HG03066 (cell line): Measurements from ENCODE around the gene C1GALT1C1.
"Not testable (repeated sequence)": the region's sequence is repeated elsewhere in the genome, so short reads cannot be mapped to it uniquely, and the experiment has no call there.

Source experiments
- ATAC-seq: cut with Tn5 transposase; IDR thresholded peaks from one replicate; pipeline ENCODE4 v1.9.1; 2021; ENCODE audit warnings: low read depth; ENCODE audit not compliant: unreplicated experiment

C1GALT1C1 gene

DNA sequence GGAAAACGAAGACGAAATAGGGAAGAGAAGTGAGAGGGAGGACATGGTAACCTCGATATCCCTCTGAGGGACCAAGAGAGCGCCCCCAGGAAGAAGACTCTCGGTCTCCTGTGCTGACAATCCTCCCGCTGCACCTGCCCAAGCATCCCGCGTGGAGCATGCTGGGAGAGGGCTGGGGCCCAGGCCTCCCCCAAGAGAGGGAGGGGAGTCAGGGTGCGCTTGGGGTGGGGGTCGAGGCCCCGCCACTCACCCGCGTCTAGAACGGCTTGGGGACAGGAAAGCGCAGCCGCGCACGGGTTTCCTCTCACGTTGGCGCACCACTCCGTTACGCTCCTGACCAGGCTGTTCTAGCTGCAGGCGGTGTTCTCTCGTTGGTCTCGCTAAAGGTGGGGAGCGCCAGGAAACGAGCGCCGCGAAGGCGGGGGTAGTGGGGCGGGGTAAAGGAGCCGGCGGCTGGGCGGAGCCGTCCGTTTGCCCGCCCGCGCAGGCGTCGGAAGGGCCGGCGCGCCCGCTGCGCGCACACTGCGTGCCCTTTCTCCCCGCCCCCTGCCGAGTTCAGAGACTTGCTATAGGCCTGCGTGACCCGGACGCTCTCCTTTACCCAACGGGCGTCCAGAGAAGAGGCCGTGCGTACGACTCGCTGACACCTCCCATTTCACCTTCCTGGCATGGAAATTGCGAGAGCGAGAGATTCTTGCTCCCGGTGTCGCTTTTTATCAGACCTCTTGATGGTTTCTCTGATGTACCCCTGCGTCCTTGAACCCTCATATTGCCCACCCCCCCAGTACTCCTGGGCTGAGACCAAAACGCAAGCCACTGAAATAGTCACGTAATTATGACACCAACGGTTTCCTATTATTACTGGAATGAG is at the start of gene C1GALT1C1:
C1GALT1C1 (minus strand) TSS at position 388 of the 871 bp plus-strand sequence. CDS start 2,888 bp downstream, outside the sequence.
- peak; percentile 94 for ATAC-seq

DNA sequence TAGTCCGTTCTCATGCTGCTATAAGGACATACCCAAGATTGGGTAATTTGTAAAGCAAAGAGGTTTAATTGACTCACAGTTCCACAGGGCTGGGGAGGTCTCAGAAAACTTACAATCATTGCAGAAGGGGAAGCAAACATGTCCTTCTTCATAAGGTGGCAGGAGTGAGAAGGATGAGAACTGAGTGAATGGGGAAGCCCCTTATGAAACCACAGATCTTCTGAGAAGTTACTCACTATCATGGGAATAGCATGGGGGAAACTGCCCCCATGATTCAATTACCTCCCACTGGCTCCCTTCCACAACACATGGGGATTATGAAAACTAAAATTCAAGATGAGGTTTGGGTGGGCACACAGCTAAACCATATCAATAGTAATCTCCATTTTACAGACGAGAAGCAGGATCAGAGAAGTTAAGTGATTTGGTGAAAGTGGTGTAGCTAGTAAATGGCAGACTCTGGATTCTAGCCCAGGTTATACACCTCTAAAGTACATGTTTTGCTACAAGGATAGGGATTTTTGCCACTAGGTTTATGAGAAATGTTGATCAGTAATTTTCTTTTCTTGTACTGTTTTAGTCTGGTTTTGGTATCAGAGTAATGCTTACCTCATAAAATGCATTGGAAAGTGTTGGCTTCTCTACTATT is 47.3 kb upstream of the C1GALT1C1 start:
- no peak for ATAC-seq

DNA sequence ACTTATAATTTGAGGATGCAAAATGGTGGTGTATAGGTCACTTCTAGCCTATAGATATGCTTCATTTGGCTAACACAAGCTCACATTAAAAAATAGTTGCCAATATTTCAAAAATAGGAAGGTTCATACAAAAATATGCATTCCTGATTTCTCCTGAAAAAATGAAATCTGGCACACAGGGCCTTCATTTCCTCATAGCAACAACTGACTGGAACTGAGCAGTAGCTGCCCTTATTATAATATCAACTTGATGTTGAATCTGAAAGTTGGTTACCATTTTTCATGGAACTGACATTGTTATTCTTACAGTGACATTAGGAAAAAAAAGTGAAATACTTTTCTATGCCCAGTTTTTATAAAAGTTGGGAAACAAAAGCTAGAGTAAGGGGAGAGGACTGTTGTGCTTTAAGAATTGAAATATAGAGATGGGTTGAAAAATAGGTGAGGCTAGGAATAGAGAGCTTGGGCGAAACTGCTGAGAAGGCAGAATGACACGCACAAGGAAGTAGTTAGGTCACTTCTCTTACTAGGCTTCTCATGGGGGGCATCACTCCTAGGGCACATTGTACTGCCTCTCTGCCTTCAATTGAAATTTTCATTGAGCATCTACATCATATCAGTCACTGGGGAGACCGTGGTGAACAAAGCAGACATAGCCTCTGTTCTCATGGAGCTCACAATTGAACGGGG is 43.1 kb upstream of the C1GALT1C1 start:
- ATAC-seq = no peak

DNA sequence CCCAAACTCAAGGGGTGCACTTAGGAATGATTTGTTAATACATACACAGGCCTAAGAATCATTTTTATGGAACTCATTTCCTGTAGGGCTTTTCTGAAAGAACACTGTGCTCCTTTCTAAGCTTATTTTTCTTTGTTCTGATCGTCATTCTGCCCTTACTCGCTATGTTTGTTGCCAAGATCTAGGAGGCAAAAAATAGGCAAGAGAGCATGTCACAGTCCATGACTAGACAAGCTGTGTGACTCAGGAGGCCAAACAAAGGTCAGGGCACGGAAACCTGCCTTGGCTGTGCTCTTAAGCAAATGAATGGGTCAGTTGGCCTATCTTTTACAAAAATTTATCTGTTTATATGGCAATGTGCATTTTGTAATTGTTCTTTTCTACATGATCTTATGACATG is 42.5 kb upstream of the C1GALT1C1 start:
- ATAC-seq = no peak

DNA sequence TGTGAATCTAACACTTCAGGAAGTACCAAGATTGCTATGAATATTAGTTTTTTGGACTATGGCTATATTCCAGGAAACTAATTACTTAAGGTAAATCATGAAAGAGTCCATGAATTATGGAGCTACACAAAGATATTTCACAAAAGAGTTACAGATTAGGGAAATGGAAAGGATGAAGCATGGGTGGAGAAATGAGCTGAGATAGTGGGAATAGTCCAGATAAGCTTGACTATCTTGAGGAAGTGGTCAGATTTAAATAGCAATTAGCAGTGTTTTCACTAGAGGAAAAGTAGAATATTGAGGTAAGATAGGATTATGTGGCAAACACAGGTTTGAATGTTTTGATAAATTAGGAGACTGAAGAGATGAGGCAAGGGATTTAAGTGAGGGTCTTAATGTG is 42.1 kb upstream of the C1GALT1C1 start:
- ATAC-seq = no peak

DNA sequence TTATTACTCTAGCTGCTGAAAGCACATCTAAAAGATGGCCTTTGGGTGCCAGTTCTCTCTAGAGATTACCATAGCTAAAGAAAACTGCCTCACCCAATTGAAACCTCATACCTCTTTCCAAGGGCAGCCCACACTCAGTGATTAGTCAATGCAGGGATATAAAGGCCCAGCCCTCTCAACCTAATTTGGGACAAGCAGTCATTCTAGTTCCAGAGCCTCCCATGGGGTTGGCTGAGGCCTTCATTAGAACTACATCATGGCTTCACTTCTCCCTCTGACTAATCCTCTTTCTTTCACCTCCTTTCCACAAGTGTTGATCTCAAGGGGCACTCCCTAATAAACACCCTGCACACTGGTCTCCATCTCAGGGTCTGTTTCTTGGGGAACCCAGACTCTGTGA is 38.5 kb upstream of the C1GALT1C1 start:
- ATAC-seq = no peak

DNA sequence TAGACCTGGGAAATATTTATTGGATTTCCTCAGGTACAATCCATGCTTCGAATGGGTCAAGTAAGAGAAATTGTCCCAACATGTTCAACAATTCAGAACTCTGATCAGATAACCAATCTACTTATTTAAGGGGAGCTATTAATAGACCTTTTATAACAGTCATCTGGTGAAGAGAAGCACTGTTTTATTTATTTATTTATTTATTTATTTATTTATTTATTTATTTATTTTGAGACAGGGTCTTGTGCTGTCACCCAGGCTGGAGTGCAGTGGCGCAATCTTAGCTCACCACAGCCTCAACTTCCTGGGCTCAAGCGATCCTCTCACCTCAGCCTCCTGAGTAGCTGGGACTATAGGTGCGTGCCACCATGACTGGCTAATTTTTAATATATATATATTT is 34.7 kb upstream of the C1GALT1C1 start:
- not testable (repeated sequence) for ATAC-seq

DNA sequence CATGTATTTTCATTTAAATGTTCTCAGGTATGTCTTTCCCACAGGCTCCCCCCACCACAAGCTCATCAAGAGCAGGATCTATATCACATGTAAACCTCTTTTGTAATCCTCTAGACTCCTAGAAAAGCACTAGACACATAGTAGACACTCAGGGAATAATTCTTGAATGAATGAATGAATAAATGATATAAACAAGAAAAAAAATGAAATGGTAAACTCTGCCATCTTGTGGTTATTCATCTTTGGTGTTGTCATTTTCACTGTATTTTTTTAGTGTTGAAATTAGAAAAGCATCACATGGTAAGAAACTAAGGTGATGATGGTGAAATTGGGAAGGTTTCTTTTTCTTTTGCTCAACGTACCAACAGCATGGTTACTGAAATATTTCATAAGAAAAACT is 34.2 kb upstream of the C1GALT1C1 start:
- no peak for ATAC-seq

DNA sequence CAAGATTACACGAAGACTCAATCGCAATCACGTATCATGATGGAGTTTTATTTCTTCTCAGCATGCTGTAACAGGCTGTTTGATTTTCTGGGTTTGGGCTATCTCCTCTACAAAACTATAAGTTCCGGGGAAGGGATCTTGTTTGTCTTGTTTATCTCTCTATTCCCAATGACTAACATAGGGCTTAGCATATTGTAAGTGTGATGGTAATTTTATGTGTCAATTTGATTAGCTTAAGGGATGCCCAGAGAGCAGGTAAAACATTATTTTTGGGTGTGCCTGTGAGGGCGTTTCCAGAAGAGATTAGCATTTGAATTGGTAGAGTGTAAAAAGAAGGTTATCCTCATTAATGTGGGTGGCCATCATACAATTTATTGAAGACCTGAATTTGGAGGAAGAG is 32.8 kb upstream of the C1GALT1C1 start:
- no peak for ATAC-seq

DNA sequence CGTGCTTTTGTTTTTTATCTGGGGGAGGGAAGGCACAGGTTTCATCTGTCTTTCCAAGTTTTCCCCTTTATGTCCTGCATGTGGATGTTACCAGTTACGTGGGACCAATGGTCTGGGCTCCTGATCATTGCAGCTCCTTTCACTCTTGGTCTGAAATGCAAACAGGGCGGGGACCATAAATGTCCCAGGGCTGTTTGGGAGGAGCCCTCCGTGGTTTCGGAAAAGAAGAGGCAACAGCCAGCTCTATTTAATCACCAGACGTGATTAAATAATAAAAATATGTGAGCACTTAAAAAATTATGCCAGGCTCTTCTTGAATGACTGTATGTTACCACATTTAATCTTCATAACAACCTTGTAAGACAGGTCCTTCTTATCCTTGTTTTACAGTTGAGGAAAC is 30.8 kb upstream of the C1GALT1C1 start:
- no peak for ATAC-seq

DNA sequence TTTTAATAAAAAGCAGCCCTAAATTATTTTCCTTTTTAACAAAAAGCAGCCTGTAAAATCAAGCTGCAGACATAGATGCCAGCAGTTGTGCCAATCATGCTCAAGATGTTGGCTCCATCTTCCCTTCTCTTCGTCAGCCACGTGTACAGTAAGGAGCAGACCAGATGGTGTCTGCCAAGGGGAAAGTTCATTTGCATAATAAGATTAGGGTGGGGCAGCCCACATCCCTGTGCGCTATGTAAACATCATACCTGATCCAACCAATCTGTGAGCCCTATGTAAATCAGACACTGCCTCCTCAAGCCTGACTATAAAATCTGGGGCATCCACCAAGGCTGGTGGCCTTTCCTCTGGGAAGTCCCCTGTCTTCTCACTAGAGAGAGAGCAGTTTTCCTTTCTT is 23.1 kb upstream of the C1GALT1C1 start:
- ATAC-seq = no peak

DNA sequence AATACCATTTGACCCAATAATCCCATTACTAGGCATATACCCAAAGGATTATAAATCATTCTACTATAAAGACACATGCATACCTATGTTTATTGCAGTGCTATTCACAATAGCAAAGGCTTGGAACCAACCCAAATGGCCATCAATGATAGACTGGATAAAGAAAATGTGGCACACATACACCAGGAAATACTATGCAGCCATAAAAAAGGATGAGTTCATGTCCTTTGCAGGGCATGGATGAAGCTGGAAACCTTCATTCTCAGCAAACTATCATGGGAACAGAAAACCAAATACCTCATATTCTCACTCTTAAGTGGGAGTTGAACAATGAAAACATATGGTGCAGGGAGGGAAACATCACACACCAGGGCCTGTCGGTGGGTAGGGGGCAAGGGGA is 22.4 kb upstream of the C1GALT1C1 start:
- ATAC-seq = not testable (repeated sequence)

DNA sequence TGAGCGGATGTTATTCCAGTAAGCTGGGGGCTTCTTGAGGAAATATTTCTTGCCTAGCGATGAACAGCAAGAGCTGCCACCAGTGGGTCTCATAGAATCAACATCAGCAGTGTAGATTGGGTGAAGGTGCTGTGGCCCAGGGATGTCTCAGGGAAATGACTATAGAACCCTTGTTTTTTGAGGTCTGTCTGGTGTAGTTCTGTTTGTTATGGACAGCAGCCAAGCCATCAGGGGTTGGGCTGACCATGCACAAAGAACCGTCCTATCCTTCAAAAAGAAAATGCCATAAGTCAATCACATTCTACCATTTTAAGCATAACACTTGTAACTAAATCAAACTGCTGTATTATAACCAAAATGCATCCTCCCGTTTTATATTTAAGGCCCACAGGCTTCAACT is 17.3 kb upstream of the C1GALT1C1 start:
- ATAC-seq = no peak

DNA sequence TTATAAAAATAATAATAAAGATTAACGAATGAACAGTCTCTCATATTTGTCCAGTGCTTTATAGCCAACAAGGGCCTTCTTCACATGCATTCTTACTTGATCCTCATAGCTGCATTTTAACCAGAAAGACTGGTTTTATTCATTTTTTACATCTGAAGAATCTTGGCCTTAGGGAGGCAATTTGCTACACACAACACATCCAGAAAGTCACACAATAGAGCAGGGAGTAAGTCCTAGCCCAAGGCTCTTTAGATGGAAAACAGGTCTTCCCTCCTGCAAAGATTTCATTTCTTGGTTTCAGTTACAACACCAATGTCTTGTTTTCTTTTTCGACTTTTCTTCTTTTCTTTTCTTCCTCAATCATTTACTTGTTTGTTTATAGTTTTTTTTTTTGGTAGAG is 13.0 kb upstream of the C1GALT1C1 start:
- no peak for ATAC-seq

DNA sequence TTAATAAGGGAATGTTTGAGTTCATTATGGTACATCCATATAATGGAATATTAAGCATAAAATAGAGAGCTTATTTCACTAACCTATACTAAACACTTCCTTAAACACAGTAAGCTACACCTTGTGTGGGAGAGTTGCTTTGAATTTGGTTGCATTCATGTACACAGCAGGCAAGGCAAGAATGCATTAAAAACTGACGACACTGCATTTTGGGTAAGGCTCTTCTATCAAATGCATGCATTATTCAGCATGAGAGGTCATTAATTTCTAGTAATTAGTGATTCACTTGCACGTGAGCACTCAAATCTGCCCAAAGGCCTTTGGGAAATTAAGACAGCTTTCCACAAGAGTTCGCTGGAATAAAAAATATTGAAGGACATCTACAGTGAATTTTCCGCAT is 8.8 kb upstream of the C1GALT1C1 start:
- ATAC-seq = no peak

DNA sequence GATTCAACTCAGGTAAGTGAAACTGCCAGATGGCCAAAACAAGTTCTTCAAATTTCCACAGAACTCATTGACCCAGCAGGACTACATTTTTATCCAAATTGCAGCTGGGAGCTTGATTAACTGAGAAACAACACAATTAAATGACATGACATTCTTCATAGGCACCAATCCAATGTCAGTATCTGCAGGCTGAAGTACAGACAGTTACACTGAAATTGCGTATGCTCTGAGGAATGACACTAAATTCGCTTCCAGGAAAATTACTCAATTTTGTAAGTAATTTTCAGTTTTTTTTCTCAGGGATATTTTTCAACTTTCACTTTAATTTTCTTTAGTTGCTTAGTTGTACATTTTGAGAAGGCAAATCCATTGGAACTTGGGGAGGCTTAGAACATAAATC is 4.5 kb downstream of the C1GALT1C1 start:
- ATAC-seq = no peak

DNA sequence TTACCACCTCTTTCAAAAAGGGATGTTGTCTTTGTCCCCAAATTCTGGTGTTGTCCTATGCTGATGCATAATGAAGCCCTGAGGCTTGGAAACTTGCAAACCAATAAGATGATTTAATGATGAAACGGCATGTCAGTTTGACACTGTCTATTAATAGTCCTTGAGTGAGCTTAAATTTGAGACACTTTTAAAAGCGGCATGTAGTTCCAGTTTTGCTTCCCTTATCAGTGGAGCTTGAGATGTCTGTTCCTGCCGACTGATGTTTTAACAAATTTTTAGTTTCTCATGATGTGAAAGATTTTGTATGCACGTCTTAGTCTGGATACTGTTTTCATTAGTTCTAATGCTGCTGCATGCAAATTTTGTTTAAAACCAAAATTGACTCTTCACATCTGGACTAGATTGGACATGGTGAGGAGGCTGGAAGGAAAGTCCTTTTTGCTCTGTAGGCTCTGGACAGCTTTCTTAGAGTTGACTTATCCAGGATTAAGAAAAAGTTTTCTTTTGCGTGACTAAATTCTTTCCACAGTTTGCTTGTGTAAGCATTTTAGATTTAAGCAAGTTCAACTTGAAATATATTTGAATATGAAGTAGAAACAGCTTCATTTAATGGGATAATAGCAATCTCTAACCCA is 11.7 kb downstream of the C1GALT1C1 start:
- no peak for ATAC-seq

DNA sequence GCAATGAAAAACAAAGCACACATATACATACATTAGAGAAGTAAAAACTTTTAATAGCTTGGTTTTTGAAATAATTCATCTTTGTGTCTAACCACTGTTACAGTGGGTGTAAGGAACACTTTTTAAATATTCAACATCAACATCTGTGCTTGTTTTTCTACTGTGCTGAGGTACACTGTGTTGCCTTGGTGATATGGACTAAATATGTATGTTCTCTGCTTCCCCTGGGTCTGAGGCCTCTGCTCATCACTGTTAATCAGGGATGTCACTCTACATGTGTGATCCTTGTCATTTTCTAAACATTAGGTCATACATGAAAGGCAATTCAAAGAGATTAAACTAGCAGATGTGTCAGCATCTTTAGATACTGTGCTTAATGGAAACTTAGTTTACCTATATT is 15.0 kb downstream of the C1GALT1C1 start:
- ATAC-seq = no peak

DNA sequence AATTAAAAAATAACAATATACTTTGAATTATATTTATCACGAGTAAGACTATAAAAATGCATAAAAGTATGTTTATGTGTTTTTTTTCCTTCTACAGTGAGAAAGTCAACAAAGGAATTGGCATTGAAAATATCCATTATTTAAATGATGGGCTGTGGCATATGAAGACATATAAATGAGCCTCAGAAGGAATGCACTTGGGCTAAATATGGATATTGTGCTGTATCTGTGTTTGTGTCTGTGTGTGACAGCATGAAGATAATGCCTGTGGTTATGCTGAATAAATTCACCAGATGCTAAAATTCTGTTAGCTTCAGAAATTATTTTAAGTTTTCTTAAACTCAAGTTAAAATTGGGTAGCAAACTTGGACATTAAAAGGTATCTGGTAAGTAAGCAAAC is 17.8 kb downstream of the C1GALT1C1 start:
- no peak for ATAC-seq

DNA sequence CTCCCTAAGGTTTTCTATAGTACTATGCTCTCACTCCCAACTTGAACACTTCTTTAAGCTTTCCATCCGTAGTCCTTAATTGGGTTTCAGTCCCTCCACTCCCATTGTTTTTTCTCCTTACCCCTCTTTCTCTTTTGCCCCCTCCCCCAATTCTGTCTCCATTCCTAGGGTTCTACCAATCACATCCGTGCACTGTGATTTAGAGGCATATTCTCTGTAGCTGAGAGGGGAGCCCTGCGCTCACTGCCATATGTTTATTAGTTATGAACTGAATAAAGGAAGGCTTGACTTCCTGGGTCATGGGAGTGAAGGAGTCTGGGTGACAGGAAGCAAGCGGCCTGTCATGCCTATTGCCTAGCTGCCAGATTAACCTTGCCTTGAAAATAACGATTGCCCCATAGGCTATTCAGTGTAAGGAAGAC is 25.5 kb downstream of the C1GALT1C1 start:
- peak; percentile 62 for ATAC-seq
